B cell (primary cell): ENCODE measurements around the gene ABR.

Experiments used
- CTCF ChIP-seq: fragments of 200-600 bp; IDR thresholded peaks from one replicate; pipeline ENCODE4 v1.8.0; 2022; ENCODE audit warnings: antibody characterized with exemption, mild to moderate bottlenecking
- EZH2 ChIP-seq: IDR thresholded peaks from 2 replicates; pipeline ENCODE4 v1.6.1; 2012; ENCODE audit warnings: borderline replicate concordance, low read depth, mild to moderate bottlenecking, moderate library complexity, low read length; ENCODE audit not compliant: insufficient read depth, poor library complexity, severe bottlenecking

GRCh38 chr17:1147664-1148063, 32.1 kb downstream of the ABR start:
- TF ChIP-seq CTCF: no peak
- TF ChIP-seq EZH2: no peak
